ENCODE measurements around the gene CNTN5.

DNA sequence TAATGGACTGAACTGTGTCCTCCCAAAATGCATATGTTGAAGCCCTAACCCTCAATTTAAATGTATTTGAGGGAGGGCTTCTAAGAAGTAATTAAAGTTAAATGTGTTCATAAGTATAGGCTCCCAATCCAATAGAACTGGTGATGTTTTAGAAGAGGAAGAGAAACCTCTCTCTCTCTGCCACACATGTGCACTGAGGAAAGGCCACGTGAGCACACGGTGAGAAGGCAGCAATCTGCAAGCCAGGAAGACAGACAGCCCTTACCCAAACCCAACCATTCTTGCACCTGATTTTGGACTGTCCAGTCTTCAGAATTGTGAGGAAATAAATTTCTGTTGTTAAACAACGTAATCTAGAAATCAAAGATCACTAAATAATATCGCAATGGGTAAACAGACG is 1164.8 kb downstream of the CNTN5 start:
- TF ChIP-seq, protein P1, sequence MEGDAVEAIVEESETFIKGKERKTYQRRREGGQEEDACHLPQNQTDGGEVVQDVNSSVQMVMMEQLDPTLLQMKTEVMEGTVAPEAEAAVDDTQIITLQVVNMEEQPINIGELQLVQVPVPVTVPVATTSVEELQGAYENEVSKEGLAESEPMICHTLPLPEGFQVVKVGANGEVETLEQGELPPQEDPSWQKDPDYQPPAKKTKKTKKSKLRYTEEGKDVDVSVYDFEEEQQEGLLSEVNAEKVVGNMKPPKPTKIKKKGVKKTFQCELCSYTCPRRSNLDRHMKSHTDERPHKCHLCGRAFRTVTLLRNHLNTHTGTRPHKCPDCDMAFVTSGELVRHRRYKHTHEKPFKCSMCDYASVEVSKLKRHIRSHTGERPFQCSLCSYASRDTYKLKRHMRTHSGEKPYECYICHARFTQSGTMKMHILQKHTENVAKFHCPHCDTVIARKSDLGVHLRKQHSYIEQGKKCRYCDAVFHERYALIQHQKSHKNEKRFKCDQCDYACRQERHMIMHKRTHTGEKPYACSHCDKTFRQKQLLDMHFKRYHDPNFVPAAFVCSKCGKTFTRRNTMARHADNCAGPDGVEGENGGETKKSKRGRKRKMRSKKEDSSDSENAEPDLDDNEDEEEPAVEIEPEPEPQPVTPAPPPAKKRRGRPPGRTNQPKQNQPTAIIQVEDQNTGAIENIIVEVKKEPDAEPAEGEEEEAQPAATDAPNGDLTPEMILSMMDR (IDR thresholded peaks at IDR 0.05) = no peak
- no peak for TF ChIP-seq POLR2A (IDR thresholded peaks at IDR 0.05)

Measured in esophagus squamous epithelium (tissue), 4 donors.